HepG2 (cell line): ENCODE measurements around the gene CCDC154. TPM values are rescaled to one million over a fixed set of nuclear protein-coding genes. Genes with fewer than 3 reads are reported as not detected.
A peak's percentile ranks its signal among the peaks of the same experiment; 100 is the strongest.

Source experiments
- BATF2 ChIP-seq: sonication (generic); formaldehyde crosslinking; IDR thresholded peaks from 2 replicates; pipeline ENCODE4 v1.8.0; 2022; ENCODE audit warnings: mild to moderate bottlenecking, missing genetic modification reagents, moderate library complexity
- DPF2 ChIP-seq: sonication (generic); formaldehyde crosslinking; IDR thresholded peaks from 2 replicates; pipeline ENCODE4 v1.4.0; 2020; ENCODE audit warnings: mild to moderate bottlenecking, low read depth, missing genetic modification reagents, borderline replicate concordance
- ELF4 ChIP-seq: sonication (generic); formaldehyde crosslinking; IDR thresholded peaks from 2 replicates; pipeline ENCODE4 v1.5.0; 2020; ENCODE audit warnings: missing genetic modification reagents, mild to moderate bottlenecking, moderate library complexity, borderline replicate concordance
- FLYWCH1 ChIP-seq: sonication (generic); formaldehyde crosslinking; IDR thresholded peaks from 2 replicates; pipeline ENCODE4 v1.8.1; 2023; ENCODE audit warnings: mild to moderate bottlenecking, missing genetic modification reagents
- GATA4 ChIP-seq: sonication (generic); IDR thresholded peaks from 2 replicates; pipeline ENCODE4 v1.6.1; 2016; ENCODE audit warnings: antibody characterized with exemption, low read depth, borderline replicate concordance
- HOMEZ ChIP-seq: IDR thresholded peaks from 2 replicates; pipeline ENCODE4 v1.6.1; 2016; ENCODE audit warnings: low read depth
- LRRFIP1 ChIP-seq: sonication (generic); formaldehyde crosslinking; conservative IDR thresholded peaks from 2 replicates; pipeline ENCODE4 v1.4.0; 2020; ENCODE audit warnings: missing genetic modification reagents
- REST ChIP-seq, 2 experiments: IDR thresholded peaks; 2 replicates each; pipeline ENCODE4 v1.6.1; 2011 to 2012; ENCODE audit warnings: low read length in 2 of 2, borderline replicate concordance in 1 of 2, low read depth in 1 of 2, mild to moderate bottlenecking in 1 of 2, moderate library complexity in 1 of 2
- RFXAP ChIP-seq: sonication (generic); formaldehyde crosslinking; IDR thresholded peaks from 2 replicates; pipeline ENCODE4 v1.4.0; 2020; ENCODE audit warnings: missing genetic modification reagents, borderline replicate concordance
- RORA ChIP-seq: sonication (generic); formaldehyde crosslinking; IDR thresholded peaks from 2 replicates; pipeline ENCODE4 v1.5.0; 2020; ENCODE audit warnings: mild to moderate bottlenecking, missing genetic modification reagents, moderate library complexity
- UBTF ChIP-seq: sonication (generic); formaldehyde crosslinking; IDR thresholded peaks from 2 replicates; pipeline ENCODE4 v1.4.0; 2020; ENCODE audit warnings: mild to moderate bottlenecking, missing genetic modification reagents
- ZNF12 ChIP-seq: sonication (generic); formaldehyde crosslinking; IDR thresholded peaks from 2 replicates; pipeline ENCODE4 v1.5.0; 2020; ENCODE audit warnings: missing genetic modification reagents
- ZNF253 ChIP-seq: sonication (generic); formaldehyde crosslinking; IDR thresholded peaks from 2 replicates; pipeline ENCODE4 v1.8.0; 2022; ENCODE audit warnings: mild to moderate bottlenecking, missing genetic modification reagents, borderline replicate concordance
- ZNF343 ChIP-seq: sonication (generic); formaldehyde crosslinking; IDR thresholded peaks from 2 replicates; pipeline ENCODE4 v1.4.0; 2020; ENCODE audit warnings: mild to moderate bottlenecking, missing genetic modification reagents
- ZNF841 ChIP-seq: sonication (generic); formaldehyde crosslinking; IDR thresholded peaks from 2 replicates; pipeline ENCODE4 v1.8.1; 2023; ENCODE audit warnings: missing genetic modification reagents, borderline replicate concordance
- polyA plus RNA-seq, 8 experiments: library from polyadenylated mRNA; depleted of rRNA in 3 of 8; stranded (reverse) in 7 of 8; unstranded in 1 of 8; fragments of >200 nt; fragmentation: Illumina TruSeq in 4 of 8; extraction: Trizol in 4 of 8; gene quantifications; 2 replicates each; pipeline versions ENCODE4 v1.2.1 to v1.2.3, GENCODE V29; 2011 to 2016; ENCODE audit warnings: low read depth in 4 of 8, missing spikeins in 1 of 8, mixed read lengths in 1 of 8; ENCODE audit not compliant: insufficient read depth in 1 of 8
- total RNA-seq, 5 experiments: library from RNA; depleted of rRNA; stranded (reverse); fragments of >200 nt; fragmentation: Illumina TruSeq; extraction: Trizol; gene quantifications; 2 replicates each; pipeline ENCODE4 v1.2.3, GENCODE V29; 2016; ENCODE audit warnings: low read depth in 1 of 5

The CCDC154 gene
- total and polyA plus RNA-seq, 2 of the 13 experiments (the other 11 are each of a cell fraction or from before 2014, with no cell fraction given) = 0.92 to 1.5 TPM

- TF ChIP-seq REST (IDR thresholded peaks at IDR 0.05; ENCODE audit: borderline replicate concordance in 1 of 2, low read depth in 1 of 2, low read length in 2 of 2) (no peak), ELF4 (no peak), ZNF12 (CRISPR knock-in tag) (no peak), RFXAP (CRISPR knock-in tag) (peak; percentile 85), ZNF841 (CRISPR knock-in tag) (peak; percentile 83; the same call in 1 of the 2 replicates), DPF2 (CRISPR knock-in tag) (no peak), GATA4 (no peak), ZNF343 (CRISPR knock-in tag) (peak; percentile 92; the same call in 1 of the 2 replicates), UBTF (CRISPR knock-in tag) (peak; percentile 54; the same call in 1 of the 2 replicates), LRRFIP1 (no peak), FLYWCH1 (0 out of 2 replicates have a peak, but pooled peaks have one; percentile 81), ZNF253 (CRISPR knock-in tag) (peak; percentile 89; the same call in 1 of the 2 replicates), RORA (CRISPR knock-in tag) (no peak), BATF2 (CRISPR knock-in tag) (peak; percentile 94), HOMEZ (CRISPR knock-in tag) (0 out of 2 replicates have a peak, but pooled peaks have one; percentile 22)
Observed at GRCh38 chr16:1474796-1475551, 30.6 kb upstream of the CCDC154 start, which contains the start of gene CLCN7 (continued).
